Natural killer cell (primary cell): Measurements from ENCODE around the gene MAD1L1. TPM values are rescaled to one million over a fixed set of nuclear protein-coding genes. Genes with fewer than 3 reads are reported as not detected.

Source experiments
- ATAC-seq, 3 donors: fragments of 150-1000 bp in 2 of 3; fragments of 200-7000 bp in 1 of 3; cut with Tn5 transposase; 1 replicate in 1 of 3; 2 replicates in 2 of 3; pipeline ENCODE4 v1.10.0; 2021; ENCODE audit warnings: mild to moderate bottlenecking in 2 of 3, moderate library complexity in 2 of 3
- DNase-seq, 2 donors: peaks; one replicate each; pipeline versions ENCODE4 v3.0.0 to v3.0.0-alpha.2; 2013 to 2021; ENCODE audit warnings: mixed read lengths in 1 of 2
- H3K27ac ChIP-seq: one replicate; pipeline ENCODE4 v1.5.1; 2013; ENCODE audit warnings: mild to moderate bottlenecking, low read length
- H3K27me3 ChIP-seq: one replicate; pipeline ENCODE4 v1.6.1; 2013; ENCODE audit warnings: low read length; ENCODE audit not compliant: control insufficient read depth, insufficient read depth
- H3K36me3 ChIP-seq: one replicate; pipeline ENCODE4 v1.6.1; 2013; ENCODE audit warnings: low read length; ENCODE audit not compliant: control insufficient read depth, insufficient read depth
- H3K4me1 ChIP-seq: one replicate; pipeline ENCODE4 v1.6.1; 2013; ENCODE audit warnings: low read length; ENCODE audit not compliant: control insufficient read depth, insufficient read depth
- H3K4me3 ChIP-seq: one replicate; pipeline ENCODE4 v1.5.1; 2013; ENCODE audit warnings: low read length
- H3K9me3 ChIP-seq: one replicate; pipeline ENCODE4 v1.6.1; 2013; ENCODE audit warnings: low read length; ENCODE audit not compliant: control insufficient read depth, insufficient read depth
- H3K27ac Mint-ChIP-seq, 2 donors: one replicate each; pipeline ENCODE4 v1.8.0; 2022; ENCODE audit warnings: mild to moderate bottlenecking in 2 of 2, mixed read lengths in 2 of 2, moderate library complexity in 1 of 2
- H3K27me3 Mint-ChIP-seq, 2 donors: one replicate each; pipeline ENCODE4 v1.8.0; 2022; ENCODE audit warnings: low read depth in 2 of 2, mixed read lengths in 2 of 2
- H3K36me3 Mint-ChIP-seq: one replicate; pipeline ENCODE4 v1.8.0; 2022; ENCODE audit warnings: mixed read lengths
- H3K4me1 Mint-ChIP-seq, 2 donors: one replicate each; pipeline ENCODE4 v1.8.0; 2022; ENCODE audit warnings: mixed read lengths in 2 of 2
- H3K4me3 Mint-ChIP-seq: one replicate; pipeline ENCODE4 v1.8.0; 2022; ENCODE audit warnings: mild to moderate bottlenecking, moderate library complexity, mixed read lengths
- H3K9me3 Mint-ChIP-seq, 2 donors: one replicate each; pipeline ENCODE4 v1.8.0; 2022; ENCODE audit warnings: mixed read lengths in 2 of 2
- CTCF ChIP-seq: fragments of 200-600 bp; IDR thresholded peaks from one replicate; pipeline ENCODE4 v1.8.0; 2022; ENCODE audit warnings: antibody characterized with exemption
- WGBS: methylation state at CpG from one replicate; pipeline ENCODE4 v1.1.7; 2013; ENCODE audit warnings: missing lambda C conversion rate; ENCODE audit not compliant: insufficient coverage; 5-methylcytosine and 5-hydroxymethylcytosine counted together
- intact Hi-C: fragments of 100-400 bp; cut with micrococcal nuclease; formaldehyde crosslinking; loops from one replicate; pipeline ENCODE4 v1.14.2; 2022
- total RNA-seq, 4 donors: library from RNA; stranded (reverse); fragments of 120-200 nt in 1 of 4; gene quantifications; one replicate each; pipeline versions ENCODE4 v1.2.3 to v1.2.4, GENCODE V29; 2013 to 2022

Gene MAD1L1
- total RNA-seq, 3 donors from 2014 or later (not counting 1 experiment from before 2014, with no cell fraction given) = 53.6 to 81.2 (median 77.4) TPM

- Mint-ChIP-seq H3K4me1 (no peaks in the 10 kb centered on the region), H3K9me3 (no peaks in the 10 kb centered on the region), H3K27ac (no peak overlapping the region), H3K4me3 (no peak overlapping the region), H3K27me3 (no peaks in the 10 kb centered on the region), H3K36me3 (no peaks in the 10 kb centered on the region)
- no peaks in the 10 kb centered on the region for H3K27me3 ChIP-seq
- no peaks in the 10 kb centered on the region for H3K9me3 ChIP-seq
- 94% methylated on average over 9 of the region's 10 CpGs for WGBS
- no peak overlapping the region for H3K4me3 ChIP-seq
- H3K4me1 ChIP-seq = no peaks in the 10 kb centered on the region
- no peak overlapping the region for H3K27ac ChIP-seq
- no peaks in the 10 kb centered on the region for H3K36me3 ChIP-seq
- TF ChIP-seq CTCF = no peak
- ATAC-seq (no peak), DNase-seq (no peak)
- intact Hi-C loops = no loop called here
Observed at GRCh38 chr7:2182461-2182860, 50.3 kb downstream of the MAD1L1 start.

DNA sequence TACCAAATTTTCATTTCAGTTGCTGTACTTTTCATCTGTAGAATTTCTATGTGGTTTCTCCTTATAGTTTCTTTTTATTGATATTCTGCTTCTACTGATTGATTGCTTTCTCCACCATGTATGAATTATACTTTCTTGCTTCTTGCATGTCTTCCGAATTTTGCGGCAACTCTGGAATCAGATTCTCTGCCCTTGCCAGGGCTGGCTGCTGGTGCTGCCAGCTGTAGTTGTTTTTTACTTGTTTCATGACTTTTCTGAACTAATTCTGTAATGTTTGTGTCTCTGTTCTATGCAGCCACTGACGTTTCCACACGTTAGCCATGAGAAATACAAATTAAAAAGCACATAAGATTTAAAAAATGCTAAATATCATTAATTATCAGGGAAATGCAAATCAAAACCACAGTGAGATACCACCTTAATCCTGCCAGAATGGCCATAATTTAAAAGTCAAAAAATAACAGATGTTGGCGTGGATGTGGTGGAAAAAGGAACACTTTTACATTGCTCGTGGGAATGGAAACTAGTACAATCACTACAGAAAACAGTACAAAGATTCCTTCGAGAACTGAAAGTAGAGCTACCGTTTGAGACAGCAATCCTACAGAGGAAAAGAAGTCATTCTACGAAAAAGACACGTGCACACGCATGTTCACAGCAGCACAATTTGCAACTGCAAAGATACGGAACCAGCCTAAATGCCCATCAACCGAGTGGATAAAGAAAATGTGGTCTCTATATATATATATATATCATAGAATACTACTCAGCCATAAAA is 51.5 kb downstream of the MAD1L1 start:
- Mint-ChIP-seq H3K9me3 (no peaks in the 10 kb centered on the region), H3K27me3 (no peaks in the 10 kb centered on the region), H3K4me3 (no peak overlapping the region), H3K4me1 (no peaks in the 10 kb centered on the region), H3K36me3 (no peaks in the 10 kb centered on the region), H3K27ac (no peak overlapping the region)
- no peaks in the 10 kb centered on the region for H3K4me1 ChIP-seq
- no peaks in the 10 kb centered on the region for H3K36me3 ChIP-seq
- ATAC-seq (no peak), DNase-seq (no peak)
- TF ChIP-seq CTCF = no peak
- intact Hi-C loops = no loop called here
- H3K9me3 ChIP-seq = no peaks in the 10 kb centered on the region
- H3K27ac ChIP-seq = no peak overlapping the region
- H3K4me3 ChIP-seq = no peak overlapping the region
- WGBS = 93% methylated on average over 9 of the region's 13 CpGs
- H3K27me3 ChIP-seq = no peaks in the 10 kb centered on the region

GRCh38 chr7:2180081-2180480 is 52.7 kb downstream of the MAD1L1 start:
- WGBS = 96% methylated on average over 8 of the region's 8 CpGs

More at GRCh38 chr7:2180081-2180480, 52.7 kb downstream of the MAD1L1 start:
- TF ChIP-seq CTCF = no peak
- no peaks in the 10 kb centered on the region for H3K4me1 ChIP-seq
- no peak for DNase-seq
- no peaks in the 10 kb centered on the region for H3K27me3 ChIP-seq
- Mint-ChIP-seq H3K9me3 (no peaks in the 10 kb centered on the region), H3K36me3 (no peaks in the 10 kb centered on the region), H3K27me3 (no peaks in the 10 kb centered on the region), H3K4me3 (no peak overlapping the region), H3K27ac (no peak overlapping the region), H3K4me1 (peaks cover 0 to 5% of the 10 kb centered on the region in 2 donors)
- no peak overlapping the region for H3K27ac ChIP-seq
- no peak for ATAC-seq
- H3K9me3 ChIP-seq = no peaks in the 10 kb centered on the region
- no peak overlapping the region for H3K4me3 ChIP-seq
- no peaks in the 10 kb centered on the region for H3K36me3 ChIP-seq
- intact Hi-C loops = no loop called here
